GM19438 (cell line): Measurements from ENCODE around the gene XKR7.

Experiments
- ATAC-seq: cut with Tn5 transposase; IDR thresholded peaks from one replicate; pipeline ENCODE4 v1.9.1; 2021; ENCODE audit warnings: low read depth; ENCODE audit not compliant: unreplicated experiment

Gene XKR7

GRCh38 chr20:31939661-31940060 is 28.3 kb upstream of the XKR7 start:
- no peak for ATAC-seq

GRCh38 chr20:31943052-31943471 is 24.9 kb upstream of the XKR7 start:
- no peak for ATAC-seq

- ATAC-seq, result no peak
These were observed 22.6 kb upstream of the XKR7 start for GRCh38 chr20:31945319-31945718.

GRCh38 chr20:31945785-31946184 is 22.2 kb upstream of the XKR7 start:
- ATAC-seq, result no peak

GRCh38 chr20:31948008-31948407 is 19.9 kb upstream of the XKR7 start:
- no peak for ATAC-seq

GRCh38 chr20:31949877-31950646 is 17.9 kb upstream of the XKR7 start:
- ATAC-seq, result no peak

GRCh38 chr20:31951203-31951529 is 16.8 kb upstream of the XKR7 start:
- ATAC-seq, result no peak

- ATAC-seq, result peak; percentile 92
These were observed 16.2 kb upstream of the XKR7 start, which contains the start of gene PDRG1 for GRCh38 chr20:31951530-31952453. Gene PDRG1, minus strand, starts transcription at chr20:31952046. Its CDS starts 85 bp downstream, at chr20:31951961.

GRCh38 chr20:31953556-31954148 is 14.3 kb upstream of the XKR7 start:
- ATAC-seq, result no peak

- ATAC-seq, result no peak
These were observed 13.5 kb upstream of the XKR7 start for GRCh38 chr20:31954500-31954899.

- no peak for ATAC-seq
These were observed 11.1 kb upstream of the XKR7 start for GRCh38 chr20:31956556-31957526.

- ATAC-seq, result no peak
These were observed 5.2 kb upstream of the XKR7 start for GRCh38 chr20:31962761-31963160.

- no peak for ATAC-seq
These were observed 4.1 kb upstream of the XKR7 start for GRCh38 chr20:31963889-31964288.

- ATAC-seq, result no peak
These were observed 828 bp upstream of the XKR7 start for GRCh38 chr20:31966991-31967655.

- ATAC-seq, result no peak
These were observed 558 bp downstream of the XKR7 start for GRCh38 chr20:31968291-31969126.

- ATAC-seq, result no peak
These were observed 2.0 kb downstream of the XKR7 start for GRCh38 chr20:31969991-31970390.

GRCh38 chr20:31972471-31973021 is 4.6 kb downstream of the XKR7 start:
- no peak for ATAC-seq

GRCh38 chr20:31974296-31974695 is 6.3 kb downstream of the XKR7 start:
- no peak for ATAC-seq
